ENCODE results near the gene CCDC57.

- TF ChIP-seq REST (IDR thresholded peaks at IDR 0.05) (no peak), RAD21 (IDR thresholded peaks at IDR 0.05) (no peak)
Observed at GRCh38 chr17:82167028-82167427, 45.6 kb downstream of the CCDC57 start.

Measured in liver (tissue), 2 donors.